ENCODE results near the gene CEBPA. TPM values are rescaled to one million over a fixed set of nuclear protein-coding genes. Genes with fewer than 3 reads are reported as not detected.
"Not testable (repeated sequence)": the region's sequence is repeated elsewhere in the genome, so short reads cannot be mapped to it uniquely, and the experiment has no call there.

CEBPA gene
- total and polyA plus RNA-seq, 4 donors: 32.9 to 112 (median 82.7) TPM

GRCh38 chr19:33295621-33296487 is 6.5 kb downstream of the CEBPA start:
- no peaks in the 10 kb centered on the region for H3K27me3 ChIP-seq (ENCODE audit: control insufficient read depth in 4 of 4, insufficient read depth in 4 of 4, low read length in 3 of 4)
- H3K36me3 ChIP-seq (ENCODE audit: control insufficient read depth in 4 of 4, insufficient read depth in 3 of 4, low read depth in 1 of 4, low read length in 3 of 4): no peaks in the 10 kb centered on the region
- no peak for DNase-seq (ENCODE audit: low spot score)
- no peak overlapping the region for H3K4me3 ChIP-seq (ENCODE audit: low read depth in 1 of 3, low read length in 3 of 3)
- TF ChIP-seq ZBTB33 (IDR thresholded peaks at IDR 0.05): no peak
- TF ChIP-seq NR2F2 (IDR thresholded peaks at IDR 0.05): no peak
- no peak for TF ChIP-seq FOXA1 (IDR thresholded peaks at IDR 0.05)
- no peak for TF ChIP-seq HNF4G (IDR thresholded peaks at IDR 0.05)
- TF ChIP-seq GABPA (IDR thresholded peaks at IDR 0.05 in 1 of 2, conservative IDR thresholded peaks at IDR 0.05 in 1 of 2): no peak
- TF ChIP-seq CTCF (IDR thresholded peaks at IDR 0.05; ENCODE audit: low read depth, low read length, missing input control): no peak
- H3K9ac ChIP-seq (ENCODE audit: low read depth in 1 of 2, low read length in 2 of 2): no peak overlapping the region
- no peaks in the 10 kb centered on the region for H3K9me3 ChIP-seq (ENCODE audit: control insufficient read depth in 4 of 4, low read length in 3 of 4)
- WGBS: 80% methylated on average over 12 of the region's 12 CpGs
- no peak overlapping the region for H3K27ac ChIP-seq (ENCODE audit: low read depth in 1 of 2, low read length in 2 of 2)
- peaks cover 16 to 65% (median 42%) of the 10 kb centered on the region in 4 donors for H3K4me1 ChIP-seq (ENCODE audit: control insufficient read depth in 4 of 4, insufficient read depth in 4 of 4, low read length in 3 of 4)

- WGBS: 88% methylated on average over 7 of the region's 7 CpGs
- not testable (repeated sequence) for H3K9ac ChIP-seq (ENCODE audit: low read depth in 1 of 2, low read length in 2 of 2); H3K4me3 ChIP-seq (ENCODE audit: low read depth in 1 of 3, low read length in 3 of 3); H3K36me3 ChIP-seq (ENCODE audit: control insufficient read depth in 4 of 4, insufficient read depth in 3 of 4, low read depth in 1 of 4, low read length in 3 of 4); DNase-seq (ENCODE audit: low spot score); H3K9me3 ChIP-seq (ENCODE audit: control insufficient read depth in 4 of 4, low read length in 3 of 4); H3K27me3 ChIP-seq (ENCODE audit: control insufficient read depth in 4 of 4, insufficient read depth in 4 of 4, low read length in 3 of 4); H3K27ac ChIP-seq (ENCODE audit: low read depth in 1 of 2, low read length in 2 of 2)
- H3K4me1 ChIP-seq (ENCODE audit: control insufficient read depth in 4 of 4, insufficient read depth in 4 of 4, low read length in 3 of 4): peaks cover 17 to 66% (median 44%) of the 10 kb centered on the region in 4 donors
Measured at GRCh38 chr19:33295046-33295445, 7.3 kb downstream of the CEBPA start.

- Histone ChIP-seq H3K4me1 (ENCODE audit: control insufficient read depth in 4 of 4, insufficient read depth in 4 of 4, low read length in 3 of 4) (peaks cover 17 to 65% (median 44%) of the 10 kb centered on the region in 4 donors), H3K9me3 (ENCODE audit: control insufficient read depth in 4 of 4, low read length in 3 of 4) (no peaks in the 10 kb centered on the region), H3K27ac (ENCODE audit: low read depth in 1 of 2, low read length in 2 of 2) (peak overlapping the region; percentile 96 to 97), H3K36me3 (ENCODE audit: control insufficient read depth in 4 of 4, insufficient read depth in 3 of 4, low read depth in 1 of 4, low read length in 3 of 4) (no peaks in the 10 kb centered on the region), H3K27me3 (ENCODE audit: control insufficient read depth in 4 of 4, insufficient read depth in 4 of 4, low read length in 3 of 4) (no peaks in the 10 kb centered on the region), H3K4me3 (ENCODE audit: low read depth in 1 of 3, low read length in 3 of 3) (no peak overlapping the region), H3K9ac (ENCODE audit: low read depth in 1 of 2, low read length in 2 of 2) (peak overlapping the region in 1 of 2 donors; percentile 18)
- no peak for DNase-seq (ENCODE audit: low spot score)
- no peak for TF ChIP-seq RXRA (IDR thresholded peaks at IDR 0.05)
- TF ChIP-seq YY1 (IDR thresholded peaks at IDR 0.05): no peak
- 69% methylated on average over 13 of the region's 13 CpGs for WGBS
Measured at GRCh38 chr19:33294058-33294798, 8.1 kb downstream of the CEBPA start.

All from liver (tissue), 9 donors.